Peyer's patch (tissue), 4 donors: ENCODE results near the gene USP44.

Experiments used
- POLR2A ChIP-seq, 2 donors: fragments of 450-650 bp; IDR thresholded peaks; one replicate each; pipeline ENCODE4 v1.5.1; 2017; ENCODE audit warnings: antibody characterized with exemption in 2 of 2, mild to moderate bottlenecking in 2 of 2, moderate library complexity in 2 of 2
- TF ChIP-seq, protein P1 (sequence below), 6 experiments: fragments of 450-650 bp in 4 of 6; fragments of 200-600 bp in 2 of 6; sonication (generic) in 1 of 6; IDR thresholded peaks; one replicate each; pipeline ENCODE4 v1.5.1; 2017 to 2019; ENCODE audit warnings: antibody characterized with exemption in 6 of 6, mild to moderate bottlenecking in 3 of 6, moderate library complexity in 1 of 6

- TF ChIP-seq, protein P1, sequence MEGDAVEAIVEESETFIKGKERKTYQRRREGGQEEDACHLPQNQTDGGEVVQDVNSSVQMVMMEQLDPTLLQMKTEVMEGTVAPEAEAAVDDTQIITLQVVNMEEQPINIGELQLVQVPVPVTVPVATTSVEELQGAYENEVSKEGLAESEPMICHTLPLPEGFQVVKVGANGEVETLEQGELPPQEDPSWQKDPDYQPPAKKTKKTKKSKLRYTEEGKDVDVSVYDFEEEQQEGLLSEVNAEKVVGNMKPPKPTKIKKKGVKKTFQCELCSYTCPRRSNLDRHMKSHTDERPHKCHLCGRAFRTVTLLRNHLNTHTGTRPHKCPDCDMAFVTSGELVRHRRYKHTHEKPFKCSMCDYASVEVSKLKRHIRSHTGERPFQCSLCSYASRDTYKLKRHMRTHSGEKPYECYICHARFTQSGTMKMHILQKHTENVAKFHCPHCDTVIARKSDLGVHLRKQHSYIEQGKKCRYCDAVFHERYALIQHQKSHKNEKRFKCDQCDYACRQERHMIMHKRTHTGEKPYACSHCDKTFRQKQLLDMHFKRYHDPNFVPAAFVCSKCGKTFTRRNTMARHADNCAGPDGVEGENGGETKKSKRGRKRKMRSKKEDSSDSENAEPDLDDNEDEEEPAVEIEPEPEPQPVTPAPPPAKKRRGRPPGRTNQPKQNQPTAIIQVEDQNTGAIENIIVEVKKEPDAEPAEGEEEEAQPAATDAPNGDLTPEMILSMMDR (IDR thresholded peaks at IDR 0.05), result no peak
- no peak for TF ChIP-seq POLR2A (IDR thresholded peaks at IDR 0.05)
Measured at GRCh38 chr12:95513599-95513998, 37.7 kb downstream of the USP44 start.
